SK-N-SH (cell line): ENCODE results near the gene MAP2K7.

Experiments used
- CHD2 ChIP-seq: fragments of 150-350 bp; IDR thresholded peaks from 2 replicates; pipeline ENCODE4 v1.6.1; 2018; ENCODE audit warnings: low read length; ENCODE audit not compliant: partially characterized antibody
- EP300 ChIP-seq, 2 experiments: IDR thresholded peaks; 2 replicates each; pipeline versions ENCODE4 v1.4.0 to v1.6.1; 2012; ENCODE audit warnings: borderline replicate concordance in 1 of 2, low read depth in 1 of 2, low read length in 1 of 2
- POLR2AphosphoS5 ChIP-seq: IDR thresholded peaks from 2 replicates; pipeline ENCODE4 v1.6.1; 2012; ENCODE audit warnings: low read depth, low read length
- REST ChIP-seq: IDR thresholded peaks from 2 replicates; pipeline ENCODE4 v1.6.1; 2012; ENCODE audit warnings: mild to moderate bottlenecking, low read depth, low read length, moderate library complexity
- TF ChIP-seq, protein P1 (sequence below): fragments of 200-600 bp; sonication (generic); IDR thresholded peaks from 2 replicates; pipeline ENCODE4 v1.6.1; 2017; ENCODE audit warnings: antibody characterized with exemption, mild to moderate bottlenecking, moderate library complexity

DNA sequence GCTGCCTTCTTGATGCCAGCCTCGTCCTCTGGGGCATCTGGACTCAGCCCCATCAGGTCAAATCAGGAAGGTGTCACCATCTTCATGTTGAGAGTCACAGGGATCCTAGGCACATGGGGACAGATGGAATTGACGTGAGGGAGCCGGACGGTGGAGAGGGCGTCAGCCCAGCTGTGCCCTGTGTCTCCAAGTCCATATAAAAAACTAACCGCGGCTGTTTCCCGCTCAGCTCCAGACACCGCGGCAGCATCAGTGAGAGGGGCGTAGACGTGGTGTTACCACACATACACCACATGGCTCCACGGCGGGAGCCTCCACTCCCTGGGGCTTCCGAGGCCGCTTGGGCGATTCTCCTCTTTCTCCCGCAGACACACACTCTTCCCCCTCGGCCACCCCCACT, 23.8 kb upstream of the MAP2K7 start:
- TF ChIP-seq POLR2AphosphoS5 (no peak), CHD2 (no peak), EP300 (IDR thresholded peaks at IDR 0.05; ENCODE audit: borderline replicate concordance in 1 of 2, low read depth in 1 of 2, low read length in 1 of 2) (no peak), REST (no peak)
- TF ChIP-seq, protein P1, sequence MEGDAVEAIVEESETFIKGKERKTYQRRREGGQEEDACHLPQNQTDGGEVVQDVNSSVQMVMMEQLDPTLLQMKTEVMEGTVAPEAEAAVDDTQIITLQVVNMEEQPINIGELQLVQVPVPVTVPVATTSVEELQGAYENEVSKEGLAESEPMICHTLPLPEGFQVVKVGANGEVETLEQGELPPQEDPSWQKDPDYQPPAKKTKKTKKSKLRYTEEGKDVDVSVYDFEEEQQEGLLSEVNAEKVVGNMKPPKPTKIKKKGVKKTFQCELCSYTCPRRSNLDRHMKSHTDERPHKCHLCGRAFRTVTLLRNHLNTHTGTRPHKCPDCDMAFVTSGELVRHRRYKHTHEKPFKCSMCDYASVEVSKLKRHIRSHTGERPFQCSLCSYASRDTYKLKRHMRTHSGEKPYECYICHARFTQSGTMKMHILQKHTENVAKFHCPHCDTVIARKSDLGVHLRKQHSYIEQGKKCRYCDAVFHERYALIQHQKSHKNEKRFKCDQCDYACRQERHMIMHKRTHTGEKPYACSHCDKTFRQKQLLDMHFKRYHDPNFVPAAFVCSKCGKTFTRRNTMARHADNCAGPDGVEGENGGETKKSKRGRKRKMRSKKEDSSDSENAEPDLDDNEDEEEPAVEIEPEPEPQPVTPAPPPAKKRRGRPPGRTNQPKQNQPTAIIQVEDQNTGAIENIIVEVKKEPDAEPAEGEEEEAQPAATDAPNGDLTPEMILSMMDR, result no peak
